Peyer's patch (tissue), 4 donors: ENCODE data around the gene GDPD5.

ENCODE experiments used
- POLR2A ChIP-seq, 2 donors: fragments of 450-650 bp; IDR thresholded peaks; one replicate each; pipeline ENCODE4 v1.5.1; 2017; ENCODE audit warnings: antibody characterized with exemption in 2 of 2, mild to moderate bottlenecking in 2 of 2, moderate library complexity in 2 of 2
- TF ChIP-seq, protein P1 (sequence below), 6 experiments: fragments of 450-650 bp in 4 of 6; fragments of 200-600 bp in 2 of 6; sonication (generic) in 1 of 6; IDR thresholded peaks; one replicate each; pipeline ENCODE4 v1.5.1; 2017 to 2019; ENCODE audit warnings: antibody characterized with exemption in 6 of 6, mild to moderate bottlenecking in 3 of 6, moderate library complexity in 1 of 6

DNA sequence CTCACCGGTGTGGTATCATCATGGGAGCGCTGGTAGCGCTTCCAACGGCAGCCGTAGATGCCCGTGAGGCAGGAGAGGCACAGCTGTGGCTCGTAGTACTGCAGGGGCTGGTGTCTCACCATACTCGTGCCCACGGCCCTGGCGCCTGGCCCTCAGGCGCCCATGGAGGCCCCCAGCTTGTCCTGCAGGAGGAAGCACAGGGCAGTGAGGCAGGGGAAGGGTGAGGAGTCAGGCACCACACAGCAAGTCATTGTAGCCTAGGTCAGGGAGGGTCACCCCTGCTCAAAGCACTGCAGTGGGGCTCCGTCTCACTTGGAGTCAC, 48.2 kb downstream of the GDPD5 start:
- TF ChIP-seq, protein P1, sequence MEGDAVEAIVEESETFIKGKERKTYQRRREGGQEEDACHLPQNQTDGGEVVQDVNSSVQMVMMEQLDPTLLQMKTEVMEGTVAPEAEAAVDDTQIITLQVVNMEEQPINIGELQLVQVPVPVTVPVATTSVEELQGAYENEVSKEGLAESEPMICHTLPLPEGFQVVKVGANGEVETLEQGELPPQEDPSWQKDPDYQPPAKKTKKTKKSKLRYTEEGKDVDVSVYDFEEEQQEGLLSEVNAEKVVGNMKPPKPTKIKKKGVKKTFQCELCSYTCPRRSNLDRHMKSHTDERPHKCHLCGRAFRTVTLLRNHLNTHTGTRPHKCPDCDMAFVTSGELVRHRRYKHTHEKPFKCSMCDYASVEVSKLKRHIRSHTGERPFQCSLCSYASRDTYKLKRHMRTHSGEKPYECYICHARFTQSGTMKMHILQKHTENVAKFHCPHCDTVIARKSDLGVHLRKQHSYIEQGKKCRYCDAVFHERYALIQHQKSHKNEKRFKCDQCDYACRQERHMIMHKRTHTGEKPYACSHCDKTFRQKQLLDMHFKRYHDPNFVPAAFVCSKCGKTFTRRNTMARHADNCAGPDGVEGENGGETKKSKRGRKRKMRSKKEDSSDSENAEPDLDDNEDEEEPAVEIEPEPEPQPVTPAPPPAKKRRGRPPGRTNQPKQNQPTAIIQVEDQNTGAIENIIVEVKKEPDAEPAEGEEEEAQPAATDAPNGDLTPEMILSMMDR (IDR thresholded peaks at IDR 0.05) = no peak
- no peak for TF ChIP-seq POLR2A (IDR thresholded peaks at IDR 0.05)
